ENCODE data around the gene LNX1. TPM values are rescaled to one million over a fixed set of nuclear protein-coding genes. Genes with fewer than 3 reads are reported as not detected.

The LNX1 gene
- 3.6 and 5.4 TPM in 2 replicates for total RNA-seq

GRCh38 chr4:53591372-53591892 is at the start of gene LNX1:
LNX1 (minus strand) TSS chr4:53591486; CDS start chr4:53574002, 17,484 bp downstream.

Other genes starting within 250 kb of the LNX1 start
- gene SCFD2, start 225.4 kb downstream of the LNX1 start, total RNA-seq, result 11.6 and 12.8 TPM in 2 replicates
- gene FIP1L1, start 213.8 kb downstream of the LNX1 start, total RNA-seq, result 32.0 and 39.8 TPM in 2 replicates